DOHH2 (cell line): ENCODE results near the gene PSG3.
"Not testable (repeated sequence)": the region's sequence is repeated elsewhere in the genome, so short reads cannot be mapped to it uniquely, and the experiment has no call there.

Experiments
- EZH2phosphoT487 ChIP-seq: fragments of 200-600 bp; sonication (generic); IDR thresholded peaks from 2 replicates; pipeline ENCODE4 v1.6.1; 2017; ENCODE audit warnings: borderline replicate concordance, mild to moderate bottlenecking, antibody characterized with exemption, low read length, moderate library complexity, mixed read lengths
- TF ChIP-seq, protein P1 (sequence below): fragments of 200-600 bp; sonication (generic); IDR thresholded peaks from one replicate; pipeline ENCODE4 v1.5.1; 2014; ENCODE audit warnings: antibody characterized with exemption, mild to moderate bottlenecking, low read depth, low read length; ENCODE audit not compliant: poor library complexity, severe bottlenecking

DNA sequence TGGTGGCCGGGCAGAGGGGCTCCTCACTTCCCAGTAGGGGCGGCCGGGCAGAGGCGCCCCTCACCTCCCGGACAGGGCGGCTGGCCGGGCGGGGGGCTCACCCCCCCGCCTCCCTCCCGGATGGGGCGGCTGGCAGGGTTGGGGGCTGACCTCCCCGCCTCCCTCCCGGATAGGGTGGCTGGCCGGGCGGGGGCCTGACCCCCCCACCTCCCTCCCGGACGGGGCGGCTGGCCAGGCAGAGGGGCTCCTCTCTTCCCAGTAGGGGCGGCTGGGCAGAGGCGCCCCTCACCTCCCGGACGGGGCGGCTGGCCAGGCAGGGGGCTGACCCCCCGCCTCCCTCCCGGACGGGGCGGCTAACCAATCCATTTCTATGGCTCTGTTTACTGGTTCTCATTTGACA is 64.0 kb downstream of the PSG3 start:
- TF ChIP-seq, protein P1, sequence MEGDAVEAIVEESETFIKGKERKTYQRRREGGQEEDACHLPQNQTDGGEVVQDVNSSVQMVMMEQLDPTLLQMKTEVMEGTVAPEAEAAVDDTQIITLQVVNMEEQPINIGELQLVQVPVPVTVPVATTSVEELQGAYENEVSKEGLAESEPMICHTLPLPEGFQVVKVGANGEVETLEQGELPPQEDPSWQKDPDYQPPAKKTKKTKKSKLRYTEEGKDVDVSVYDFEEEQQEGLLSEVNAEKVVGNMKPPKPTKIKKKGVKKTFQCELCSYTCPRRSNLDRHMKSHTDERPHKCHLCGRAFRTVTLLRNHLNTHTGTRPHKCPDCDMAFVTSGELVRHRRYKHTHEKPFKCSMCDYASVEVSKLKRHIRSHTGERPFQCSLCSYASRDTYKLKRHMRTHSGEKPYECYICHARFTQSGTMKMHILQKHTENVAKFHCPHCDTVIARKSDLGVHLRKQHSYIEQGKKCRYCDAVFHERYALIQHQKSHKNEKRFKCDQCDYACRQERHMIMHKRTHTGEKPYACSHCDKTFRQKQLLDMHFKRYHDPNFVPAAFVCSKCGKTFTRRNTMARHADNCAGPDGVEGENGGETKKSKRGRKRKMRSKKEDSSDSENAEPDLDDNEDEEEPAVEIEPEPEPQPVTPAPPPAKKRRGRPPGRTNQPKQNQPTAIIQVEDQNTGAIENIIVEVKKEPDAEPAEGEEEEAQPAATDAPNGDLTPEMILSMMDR, result not testable (repeated sequence)
- TF ChIP-seq EZH2phosphoT487, result not testable (repeated sequence)
